GM12892 (cell line): Measurements from ENCODE around the gene TLCD4.

Experiments used
- POLR2A ChIP-seq: IDR thresholded peaks from 2 replicates; pipeline ENCODE4 v1.6.1; 2011; ENCODE audit warnings: low read depth, low read length, control low read depth
- POLR2AphosphoS5 ChIP-seq: IDR thresholded peaks from 2 replicates; pipeline ENCODE4 v1.6.1; 2011; ENCODE audit warnings: low read depth, low read length, control low read depth
- TAF1 ChIP-seq: IDR thresholded peaks from 2 replicates; pipeline ENCODE4 v1.6.1; 2011; ENCODE audit warnings: low read depth, mild to moderate bottlenecking, control low read depth, low read length, borderline replicate concordance

DNA sequence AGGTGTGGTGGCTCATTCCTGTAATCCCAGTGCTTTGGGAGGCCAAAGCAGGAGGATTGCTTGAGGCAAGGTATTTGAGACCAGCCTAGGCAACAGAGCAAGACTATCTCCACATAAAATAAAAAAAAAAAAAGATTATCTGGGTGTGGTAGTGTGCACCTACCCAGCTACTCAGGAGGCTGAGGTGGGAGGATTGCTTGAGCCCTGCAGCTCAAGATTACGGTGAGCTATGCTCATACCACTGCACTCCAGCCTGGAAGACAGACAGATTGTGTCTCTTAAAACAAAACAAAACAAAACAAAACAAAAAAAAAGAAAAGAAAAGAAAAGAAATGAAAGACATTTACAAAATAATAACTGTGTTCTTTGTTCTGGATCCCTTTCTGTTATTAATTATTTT is 6.1 kb upstream of the TLCD4 start:
- no peak for TF ChIP-seq POLR2A
- TF ChIP-seq POLR2AphosphoS5: no peak
- TF ChIP-seq TAF1: no peak
